ENCODE results near the gene PRKCE. TPM values are rescaled to one million over a fixed set of nuclear protein-coding genes. Genes with fewer than 3 reads are reported as not detected.

The PRKCE gene
- total and polyA plus RNA-seq, 2 donors (not counting 1 experiment from before 2014, with no cell fraction given): 14.1 to 19.0 TPM

GRCh38 chr2:45634223-45634622 is 17.3 kb upstream of the PRKCE start:
- Histone ChIP-seq H3K79me2 (ENCODE audit: control insufficient read depth, insufficient read depth, low read length) (no peaks in the 10 kb centered on the region), H3K27me3 (ENCODE audit: control insufficient read depth, insufficient read depth, low read length) (peaks cover 2% of the 10 kb centered on the region), H3K4me2 (ENCODE audit: extremely low read depth, insufficient read depth, low read length) (no peak overlapping the region), H3K9me3 (ENCODE audit: control insufficient read depth, insufficient read depth, low read depth, low read length) (no peaks in the 10 kb centered on the region), H2AFZ (ENCODE audit: low read length) (no peak overlapping the region), H3K4me1 (ENCODE audit: control insufficient read depth, extremely low read depth, insufficient read depth, low read length) (no peaks in the 10 kb centered on the region), H3K27ac (ENCODE audit: insufficient read depth, low read length) (no peak overlapping the region), H3K9ac (ENCODE audit: insufficient read depth, low read length) (no peak overlapping the region), H4K20me1 (ENCODE audit: control insufficient read depth, extremely low read depth, insufficient read depth, low read length) (no peaks in the 10 kb centered on the region), H3K36me3 (ENCODE audit: control insufficient read depth, insufficient read depth, low read length) (no peaks in the 10 kb centered on the region), H3K4me3 (replicated peaks in 1 of 4; ENCODE audit: control extremely low read depth in 1 of 4, insufficient read depth in 1 of 4, low read depth in 3 of 4, low read length in 4 of 4) (no peak overlapping the region)
- no peak for DNase-seq (ENCODE audit: low read depth in 2 of 2)
- TF ChIP-seq CTCF (conservative IDR thresholded peaks at IDR 0.05 in 1 of 2, IDR thresholded peaks at IDR 0.05 in 1 of 2; ENCODE audit: low read depth in 1 of 2, low read length in 2 of 2): no peak
- no peak for TF ChIP-seq EZH2 (IDR thresholded peaks at IDR 0.05; ENCODE audit: low read length, missing control alignments)

DNA sequence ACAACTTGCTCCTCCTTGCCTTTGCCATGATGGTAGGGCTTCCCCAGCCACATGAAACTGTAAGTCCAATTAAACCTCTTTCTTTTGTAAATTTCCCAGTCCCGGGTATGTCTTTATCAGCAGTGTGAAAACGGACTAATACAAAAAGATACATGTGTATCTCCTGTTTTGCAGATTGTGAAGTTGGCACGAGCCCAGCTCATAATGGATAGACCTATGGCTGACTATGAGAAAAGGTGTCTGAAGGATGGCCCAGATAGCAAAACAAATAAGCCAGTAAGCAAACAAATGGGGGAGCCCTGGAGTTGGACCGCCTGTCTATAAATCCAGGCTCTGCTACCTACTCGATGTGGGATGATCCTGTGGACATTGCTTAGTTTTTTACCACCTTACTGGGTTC is 15.5 kb upstream of the PRKCE start:
- Histone ChIP-seq H4K20me1 (ENCODE audit: control insufficient read depth, extremely low read depth, insufficient read depth, low read length) (no peaks in the 10 kb centered on the region), H3K4me1 (ENCODE audit: control insufficient read depth, extremely low read depth, insufficient read depth, low read length) (no peaks in the 10 kb centered on the region), H3K27ac (ENCODE audit: insufficient read depth, low read length) (no peak overlapping the region), H3K27me3 (ENCODE audit: control insufficient read depth, insufficient read depth, low read length) (peaks cover 6% of the 10 kb centered on the region), H3K4me2 (ENCODE audit: extremely low read depth, insufficient read depth, low read length) (no peak overlapping the region), H3K9me3 (ENCODE audit: control insufficient read depth, insufficient read depth, low read depth, low read length) (no peaks in the 10 kb centered on the region), H2AFZ (ENCODE audit: low read length) (no peak overlapping the region), H3K79me2 (ENCODE audit: control insufficient read depth, insufficient read depth, low read length) (no peaks in the 10 kb centered on the region), H3K9ac (ENCODE audit: insufficient read depth, low read length) (no peak overlapping the region), H3K4me3 (replicated peaks in 1 of 4; ENCODE audit: control extremely low read depth in 1 of 4, insufficient read depth in 1 of 4, low read depth in 3 of 4, low read length in 4 of 4) (no peak overlapping the region), H3K36me3 (ENCODE audit: control insufficient read depth, insufficient read depth, low read length) (no peaks in the 10 kb centered on the region)
- no peak for DNase-seq (ENCODE audit: low read depth in 2 of 2)
- TF ChIP-seq EZH2 (IDR thresholded peaks at IDR 0.05; ENCODE audit: low read length, missing control alignments) (no peak), CTCF (conservative IDR thresholded peaks at IDR 0.05 in 1 of 2, IDR thresholded peaks at IDR 0.05 in 1 of 2; ENCODE audit: low read depth in 1 of 2, low read length in 2 of 2) (no peak)

DNA sequence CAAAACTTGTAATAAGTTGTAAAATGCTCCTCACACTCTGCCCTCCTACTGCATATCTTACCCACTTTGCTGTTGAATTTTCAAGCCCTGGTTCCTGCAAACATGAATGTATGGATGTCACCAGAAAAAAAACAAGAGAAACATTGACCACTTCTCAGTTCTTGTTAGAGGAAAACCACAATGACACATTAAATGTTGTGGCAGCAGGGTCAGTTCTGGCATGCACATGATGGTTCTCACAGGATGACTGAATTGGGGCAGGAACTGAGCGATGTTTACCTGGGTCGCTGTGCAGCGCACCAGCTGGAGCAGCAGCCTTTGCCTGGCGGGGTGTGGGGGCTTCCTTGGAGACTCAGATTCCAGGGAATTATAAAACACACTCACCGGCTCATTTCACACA is 14.0 kb upstream of the PRKCE start:
- Histone ChIP-seq H3K27me3 (ENCODE audit: control insufficient read depth, insufficient read depth, low read length) (peaks cover 6% of the 10 kb centered on the region), H3K4me1 (ENCODE audit: control insufficient read depth, extremely low read depth, insufficient read depth, low read length) (no peaks in the 10 kb centered on the region), H4K20me1 (ENCODE audit: control insufficient read depth, extremely low read depth, insufficient read depth, low read length) (no peaks in the 10 kb centered on the region), H3K9me3 (ENCODE audit: control insufficient read depth, insufficient read depth, low read depth, low read length) (no peaks in the 10 kb centered on the region), H3K79me2 (ENCODE audit: control insufficient read depth, insufficient read depth, low read length) (no peaks in the 10 kb centered on the region), H3K9ac (ENCODE audit: insufficient read depth, low read length) (no peak overlapping the region), H3K4me3 (replicated peaks in 1 of 4; ENCODE audit: control extremely low read depth in 1 of 4, insufficient read depth in 1 of 4, low read depth in 3 of 4, low read length in 4 of 4) (no peak overlapping the region), H3K4me2 (ENCODE audit: extremely low read depth, insufficient read depth, low read length) (no peak overlapping the region), H3K36me3 (ENCODE audit: control insufficient read depth, insufficient read depth, low read length) (no peaks in the 10 kb centered on the region), H2AFZ (ENCODE audit: low read length) (no peak overlapping the region), H3K27ac (ENCODE audit: insufficient read depth, low read length) (no peak overlapping the region)
- peak; percentile 26 to 82 for DNase-seq (ENCODE audit: low read depth in 2 of 2)
- no peak for TF ChIP-seq EZH2 (IDR thresholded peaks at IDR 0.05; ENCODE audit: low read length, missing control alignments)
- TF ChIP-seq CTCF (conservative IDR thresholded peaks at IDR 0.05 in 1 of 2, IDR thresholded peaks at IDR 0.05 in 1 of 2; ENCODE audit: low read depth in 1 of 2, low read length in 2 of 2): no peak

Measured in fibroblast of lung (primary cell).